Activated T-cell treated with anti-CD3 and anti-CD28 coated beads, Interleukin-2, amount 50 U/mL, for 48 hours (primary cell): ENCODE results near the gene F10.
"Not testable (repeated sequence)": the region's sequence is repeated elsewhere in the genome, so short reads cannot be mapped to it uniquely, and the experiment has no call there.

Experiments used
- DNase-seq, 2 experiments: peaks; one replicate each; pipeline ENCODE4 v3.0.0-alpha.2; 2020

Gene F10

GRCh38 chr13:113086991-113087922, 35.3 kb upstream of the F10 start:
- DNase-seq: no peak

- no peak for DNase-seq
Measured at GRCh38 chr13:113087923-113088690, 34.5 kb upstream of the F10 start.

GRCh38 chr13:113088691-113089020, 33.9 kb upstream of the F10 start:
- no peak for DNase-seq

- DNase-seq: no peak
Measured at GRCh38 chr13:113089693-113090414, 32.7 kb upstream of the F10 start.

- no peak for DNase-seq
Measured at GRCh38 chr13:113090415-113090770, 32.2 kb upstream of the F10 start.

- DNase-seq: no peak
Measured at GRCh38 chr13:113090806-113091205, 31.8 kb upstream of the F10 start.

- no peak for DNase-seq
Measured at GRCh38 chr13:113091211-113091771, 31.3 kb upstream of the F10 start.

- DNase-seq: no peak
Measured at GRCh38 chr13:113091891-113092775, 30.5 kb upstream of the F10 start.

- no peak for DNase-seq
Measured at GRCh38 chr13:113092776-113093579, 29.6 kb upstream of the F10 start.

- no peak for DNase-seq
Measured at GRCh38 chr13:113093580-113094409, 28.8 kb upstream of the F10 start.

GRCh38 chr13:113094410-113094800, 28.2 kb upstream of the F10 start:
- DNase-seq: no peak

- DNase-seq: no peak
Measured at GRCh38 chr13:113095146-113096051, 27.2 kb upstream of the F10 start.

GRCh38 chr13:113096052-113096744, 26.4 kb upstream of the F10 start:
- DNase-seq: no peak

- no peak for DNase-seq
Measured at GRCh38 chr13:113096745-113097305, 25.8 kb upstream of the F10 start.

- DNase-seq: no peak
Measured at GRCh38 chr13:113097651-113098050, 24.9 kb upstream of the F10 start.

GRCh38 chr13:113098162-113098732, 24.4 kb upstream of the F10 start:
- no peak for DNase-seq

GRCh38 chr13:113099142-113099541, 23.5 kb upstream of the F10 start:
- no peak for DNase-seq

- DNase-seq: not testable (repeated sequence)
Measured at GRCh38 chr13:113102302-113102701, 20.3 kb upstream of the F10 start.
